Measurements from ENCODE around the gene LENG9. TPM values are rescaled to one million over a fixed set of nuclear protein-coding genes. Genes with fewer than 3 reads are reported as not detected.

LENG9 gene
- total and polyA plus RNA-seq, 10 donors = 1.7 to 8.3 (median 4.9) TPM

- no peak overlapping the region for H3K27ac ChIP-seq
- H3K36me3 ChIP-seq = peaks cover 0 to 22% (median 0%) of the 10 kb centered on the region in 6 donors
- WGBS, 5 donors = 60 to 89% (median 69%) methylated on average over 20 to 23 of the region's 23 CpGs
- DNase-seq = no peak
- intact Hi-C loops (cut with DNase I; ENCODE audit: low total_unique reads) = no loop called here
- TF ChIP-seq POLR2A (IDR thresholded peaks at IDR 0.05) (no peak), POLR2AphosphoS5 (IDR thresholded peaks at IDR 0.05) (peak in 2 of 3 donors; percentile 34 to 42), CTCF (IDR thresholded peaks at IDR 0.05 in 8 of 11, conservative IDR thresholded peaks at IDR 0.05 in 3 of 11) (no peak)
- no peak overlapping the region for H3K4me3 ChIP-seq
- H3K4me1 ChIP-seq = peaks cover 0 to 45% (median 27%) of the 10 kb centered on the region in 6 donors
- no peaks in the 10 kb centered on the region for H3K9me3 ChIP-seq
- peaks cover 0 to 28% (median 9%) of the 10 kb centered on the region in 7 donors for H3K27me3 ChIP-seq (replicated peaks in 1 of 7)
Observed at GRCh38 chr19:54434112-54434872, 29.3 kb downstream of the LENG9 start.

- Histone ChIP-seq H3K27ac (no peak overlapping the region), H3K36me3 (peaks cover 0 to 18% (median 0%) of the 10 kb centered on the region in 6 donors), H3K9me3 (no peaks in the 10 kb centered on the region), H3K27me3 (replicated peaks in 1 of 7) (peaks cover 0 to 34% (median 15%) of the 10 kb centered on the region in 7 donors), H3K4me3 (no peak overlapping the region), H3K4me1 (peaks cover 0 to 39% (median 24%) of the 10 kb centered on the region in 6 donors)
- intact Hi-C loops (cut with DNase I; ENCODE audit: low total_unique reads) = no loop called here
- 90 to 98% (median 92%) methylated on average over 5 of the region's 5 CpGs for WGBS, 5 donors
- no peak for DNase-seq
- TF ChIP-seq POLR2AphosphoS5 (IDR thresholded peaks at IDR 0.05) (no peak), POLR2A (IDR thresholded peaks at IDR 0.05) (no peak), CTCF (IDR thresholded peaks at IDR 0.05 in 8 of 11, conservative IDR thresholded peaks at IDR 0.05 in 3 of 11) (no peak)
Observed at GRCh38 chr19:54433697-54434096, 29.9 kb downstream of the LENG9 start.

- Histone ChIP-seq H3K4me1 (peaks cover 0 to 38% (median 23%) of the 10 kb centered on the region in 6 donors), H3K36me3 (peaks cover 0 to 7% (median 0%) of the 10 kb centered on the region in 6 donors), H3K27ac (no peak overlapping the region), H3K4me3 (no peak overlapping the region), H3K27me3 (replicated peaks in 1 of 7) (peaks cover 0 to 47% (median 22%) of the 10 kb centered on the region in 7 donors), H3K9me3 (no peaks in the 10 kb centered on the region)
- WGBS, 5 donors = 72 to 84% (median 78%) methylated on average over 10 of the region's 10 CpGs
- no peak for DNase-seq
- intact Hi-C loops (cut with DNase I; ENCODE audit: low total_unique reads) = no loop called here
- TF ChIP-seq POLR2A (IDR thresholded peaks at IDR 0.05) = no peak
- peak in 2 of 3 donors; percentile 23 to 47 for TF ChIP-seq POLR2AphosphoS5 (IDR thresholded peaks at IDR 0.05)
Observed at GRCh38 chr19:54432144-54432738, 31.3 kb downstream of the LENG9 start.

GRCh38 chr19:54431255-54431838, 32.2 kb downstream of the LENG9 start:
- H3K36me3 ChIP-seq = peaks cover 0 to 3% (median 0%) of the 10 kb centered on the region in 6 donors
- peak overlapping the region in 3 of 8 donors; percentile 25 to 64 (median 30) for H3K4me3 ChIP-seq
- H3K4me1 ChIP-seq = peaks cover 0 to 38% (median 23%) of the 10 kb centered on the region in 6 donors
- H3K27ac ChIP-seq = no peak overlapping the region
- no peaks in the 10 kb centered on the region for H3K9me3 ChIP-seq
- intact Hi-C loops (cut with DNase I; ENCODE audit: low total_unique reads) = no loop called here
- 36 to 52% (median 42%) methylated on average over 11 of the region's 11 CpGs for WGBS, 5 donors
- TF ChIP-seq POLR2A (IDR thresholded peaks at IDR 0.05) (no peak), POLR2AphosphoS5 (IDR thresholded peaks at IDR 0.05) (no peak), CTCF (IDR thresholded peaks at IDR 0.05 in 8 of 11, conservative IDR thresholded peaks at IDR 0.05 in 3 of 11) (no peak)
- DNase-seq = no peak
- peaks cover 0 to 51% (median 24%) of the 10 kb centered on the region in 7 donors for H3K27me3 ChIP-seq (replicated peaks in 1 of 7)
